HL-60 (cell line): ENCODE data around the gene FGL2.
"Not testable (repeated sequence)": the region's sequence is repeated elsewhere in the genome, so short reads cannot be mapped to it uniquely, and the experiment has no call there.

Source experiments
- CTCF ChIP-seq: IDR thresholded peaks from one replicate; pipeline ENCODE4 v1.5.1; 2011; ENCODE audit warnings: low read length, control low read depth, inconsistent platforms; ENCODE audit not compliant: insufficient read depth
- GABPA ChIP-seq: IDR thresholded peaks from 2 replicates; pipeline ENCODE4 v1.6.1; 2012; ENCODE audit warnings: low read depth
- POLR2AphosphoS5 ChIP-seq: IDR thresholded peaks from 2 replicates; pipeline ENCODE4 v1.6.1; 2012; ENCODE audit warnings: low read depth
- SPI1 ChIP-seq: IDR thresholded peaks from 2 replicates; pipeline ENCODE4 v1.6.1; 2012; ENCODE audit warnings: low read depth, mild to moderate bottlenecking, borderline replicate concordance
- TF ChIP-seq, protein P1 (sequence below): IDR thresholded peaks from 2 replicates; pipeline ENCODE4 v1.6.1; 2012; ENCODE audit warnings: low read depth; ENCODE audit not compliant: insufficient replicate concordance

GRCh38 chr7:77154917-77155464 is 44.6 kb downstream of the FGL2 start:
- TF ChIP-seq, protein P1, sequence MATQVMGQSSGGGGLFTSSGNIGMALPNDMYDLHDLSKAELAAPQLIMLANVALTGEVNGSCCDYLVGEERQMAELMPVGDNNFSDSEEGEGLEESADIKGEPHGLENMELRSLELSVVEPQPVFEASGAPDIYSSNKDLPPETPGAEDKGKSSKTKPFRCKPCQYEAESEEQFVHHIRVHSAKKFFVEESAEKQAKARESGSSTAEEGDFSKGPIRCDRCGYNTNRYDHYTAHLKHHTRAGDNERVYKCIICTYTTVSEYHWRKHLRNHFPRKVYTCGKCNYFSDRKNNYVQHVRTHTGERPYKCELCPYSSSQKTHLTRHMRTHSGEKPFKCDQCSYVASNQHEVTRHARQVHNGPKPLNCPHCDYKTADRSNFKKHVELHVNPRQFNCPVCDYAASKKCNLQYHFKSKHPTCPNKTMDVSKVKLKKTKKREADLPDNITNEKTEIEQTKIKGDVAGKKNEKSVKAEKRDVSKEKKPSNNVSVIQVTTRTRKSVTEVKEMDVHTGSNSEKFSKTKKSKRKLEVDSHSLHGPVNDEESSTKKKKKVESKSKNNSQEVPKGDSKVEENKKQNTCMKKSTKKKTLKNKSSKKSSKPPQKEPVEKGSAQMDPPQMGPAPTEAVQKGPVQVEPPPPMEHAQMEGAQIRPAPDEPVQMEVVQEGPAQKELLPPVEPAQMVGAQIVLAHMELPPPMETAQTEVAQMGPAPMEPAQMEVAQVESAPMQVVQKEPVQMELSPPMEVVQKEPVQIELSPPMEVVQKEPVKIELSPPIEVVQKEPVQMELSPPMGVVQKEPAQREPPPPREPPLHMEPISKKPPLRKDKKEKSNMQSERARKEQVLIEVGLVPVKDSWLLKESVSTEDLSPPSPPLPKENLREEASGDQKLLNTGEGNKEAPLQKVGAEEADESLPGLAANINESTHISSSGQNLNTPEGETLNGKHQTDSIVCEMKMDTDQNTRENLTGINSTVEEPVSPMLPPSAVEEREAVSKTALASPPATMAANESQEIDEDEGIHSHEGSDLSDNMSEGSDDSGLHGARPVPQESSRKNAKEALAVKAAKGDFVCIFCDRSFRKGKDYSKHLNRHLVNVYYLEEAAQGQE: not testable (repeated sequence)
- TF ChIP-seq GABPA, CTCF, POLR2AphosphoS5, SPI1: not testable (repeated sequence)
